ENCODE data around the gene IRF9.
A peak's percentile ranks its signal among the peaks of the same experiment; 100 is the strongest.

Gene IRF9

GRCh38 chr14:24178399-24179178 lies 17.5 kb downstream of the IRF9 start:
- DNase-seq = no peak

DNA sequence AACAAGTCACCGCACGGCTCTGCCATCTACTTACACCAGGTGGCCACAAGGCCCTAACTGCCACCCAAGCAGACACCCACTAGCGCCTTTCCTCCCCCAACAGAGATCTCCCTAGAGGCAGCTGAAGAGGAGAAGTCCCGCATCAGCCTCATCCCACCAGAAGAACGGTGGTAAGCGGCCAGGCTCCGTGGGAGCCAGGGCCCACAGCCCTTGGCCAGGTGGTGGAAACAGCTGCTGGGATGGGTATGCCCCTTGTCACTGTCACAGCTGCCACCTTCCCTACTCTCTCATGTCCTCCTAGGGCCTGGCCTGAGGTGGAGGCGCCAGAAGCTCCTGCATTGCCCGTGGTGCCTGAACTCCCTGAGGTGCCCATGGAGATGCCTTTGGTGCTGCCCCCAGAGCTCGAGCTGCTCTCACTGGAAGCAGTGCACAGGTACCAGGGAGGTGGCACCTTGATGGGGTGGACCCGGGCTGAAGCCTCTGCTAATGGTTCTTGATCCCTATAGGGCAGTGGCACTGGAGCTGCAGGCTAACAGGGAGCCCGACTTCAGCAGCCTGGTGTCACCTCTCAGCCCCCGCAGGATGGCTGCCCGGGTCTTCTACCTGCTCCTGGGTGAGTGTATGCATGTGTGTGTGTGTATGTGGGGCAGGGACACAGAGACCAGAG lies 18.4 kb downstream of the IRF9 start:
- DNase-seq = no peak

GRCh38 chr14:24179961-24180796 lies 19.1 kb downstream of the IRF9 start:
- no peak for DNase-seq

DNA sequence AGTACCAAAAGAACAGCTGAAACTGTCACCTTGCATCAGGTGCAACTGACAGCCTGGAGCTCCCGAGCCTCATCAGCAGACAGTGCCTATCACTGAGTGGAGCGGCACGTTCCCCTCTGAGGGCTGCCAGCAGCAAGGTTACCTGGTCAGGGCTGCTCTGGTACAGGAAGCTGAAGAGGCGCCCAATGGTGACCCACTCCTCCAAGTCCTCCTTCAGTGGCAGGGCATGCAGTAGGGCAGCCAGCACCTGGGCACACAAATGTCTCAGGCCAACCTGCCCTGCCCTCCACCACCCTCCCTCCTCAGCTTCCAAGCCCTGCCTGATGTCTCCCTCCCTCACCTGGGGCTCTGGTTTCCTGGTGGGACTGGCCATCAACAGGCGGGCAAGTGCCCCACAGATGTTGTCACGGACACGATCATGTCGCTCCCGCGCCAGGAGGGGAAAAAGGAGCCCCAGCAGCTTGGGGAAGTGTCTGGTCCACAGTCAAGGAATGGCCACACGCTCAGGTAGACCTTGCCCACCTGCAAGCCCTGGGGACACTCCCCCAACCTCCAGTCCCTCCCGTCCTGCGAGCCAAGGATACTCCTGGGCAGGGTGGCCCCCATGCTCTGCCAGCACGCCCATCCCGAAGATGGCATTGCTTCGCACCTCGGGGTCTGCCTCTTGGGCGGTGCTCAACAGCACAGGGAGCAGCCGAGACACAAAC lies 20.5 kb downstream of the IRF9 start:
- DNase-seq = no peak

DNA sequence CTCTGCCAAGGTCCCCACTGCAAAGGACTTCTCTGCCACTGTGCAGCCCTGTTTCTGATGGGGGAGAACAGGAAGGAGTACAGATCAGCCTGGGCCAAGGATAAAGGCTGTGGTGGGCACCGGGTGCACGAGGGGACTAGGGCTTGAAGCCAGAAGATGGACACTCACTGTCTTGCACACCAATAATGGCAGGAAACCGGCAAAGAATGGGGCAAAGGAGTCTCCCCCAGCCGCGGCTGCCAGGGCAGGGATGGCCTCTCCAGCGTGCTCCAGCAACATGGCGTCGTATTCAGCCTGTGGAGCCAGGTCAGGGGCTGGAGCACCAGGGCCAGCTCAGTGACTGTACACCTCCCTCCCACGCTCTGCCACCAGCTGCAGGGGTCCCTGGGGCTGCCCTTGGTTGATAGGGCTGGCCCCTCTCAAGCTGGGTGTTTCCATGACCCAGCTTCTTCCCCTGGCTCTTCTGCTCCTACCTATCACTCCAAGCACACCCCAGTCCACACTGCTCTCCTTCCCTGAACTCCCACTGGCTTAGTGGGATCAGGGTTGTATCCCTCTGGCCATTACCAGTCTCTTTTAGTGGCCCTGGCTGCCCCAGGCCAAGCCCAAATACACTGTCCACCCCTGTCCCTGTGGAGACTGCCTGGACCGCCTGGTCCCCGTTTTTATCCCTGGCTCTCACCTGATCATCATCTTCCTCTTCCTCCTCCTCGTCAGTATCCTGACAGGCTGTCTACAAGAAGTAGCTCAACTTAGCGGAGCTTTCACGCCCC lies 21.2 kb downstream of the IRF9 start:
- DNase-seq = no peak

- no peak for DNase-seq
Observed at GRCh38 chr14:24183014-24183481, 22.0 kb downstream of the IRF9 start.

DNA sequence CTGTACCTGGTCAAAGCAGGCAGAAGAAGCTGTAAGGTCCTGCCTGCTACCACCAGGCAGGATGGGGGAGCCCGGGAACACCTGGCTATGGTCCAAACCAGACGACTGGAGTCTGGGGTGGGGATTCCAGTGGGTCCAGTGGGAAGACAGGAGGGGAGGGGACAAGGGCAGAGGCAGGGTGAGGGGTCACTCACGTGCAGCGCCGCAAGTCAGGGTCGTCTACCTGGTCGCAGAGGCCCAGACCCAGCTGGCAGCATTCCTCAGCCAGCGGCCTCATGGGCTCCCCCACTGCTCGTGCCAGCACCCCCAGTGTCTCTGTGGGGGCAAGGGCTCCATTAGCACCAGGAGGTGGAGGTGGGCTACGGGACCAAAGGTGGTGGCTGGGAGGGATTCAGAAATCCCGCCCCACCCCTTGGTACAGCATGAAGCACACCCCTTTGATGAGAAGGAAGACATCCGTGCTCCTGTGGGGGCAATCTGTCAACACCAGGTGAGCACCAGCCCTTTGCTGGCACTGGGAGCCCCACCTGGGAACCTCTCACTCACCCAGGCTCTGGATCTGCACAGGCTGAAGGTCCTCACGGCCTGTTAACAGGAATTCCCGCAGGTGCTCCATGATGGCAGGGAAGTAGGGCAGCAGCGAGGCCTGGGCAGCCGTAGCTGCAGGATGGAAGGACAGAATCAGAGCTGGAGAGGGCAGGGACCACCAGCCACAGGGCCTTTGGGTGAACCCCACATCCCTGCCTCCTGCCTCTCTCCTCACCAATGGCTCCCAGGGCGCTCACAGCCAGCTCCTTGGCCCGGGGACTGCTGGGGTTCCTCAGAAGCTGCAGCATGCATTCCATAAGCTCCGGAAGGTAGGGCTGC lies 23.3 kb downstream of the IRF9 start:
- DNase-seq = no peak

GRCh38 chr14:24185026-24185425 lies 24.0 kb downstream of the IRF9 start:
- no peak for DNase-seq

- DNase-seq = no peak
Observed at GRCh38 chr14:24185741-24186140, 24.7 kb downstream of the IRF9 start.

DNA sequence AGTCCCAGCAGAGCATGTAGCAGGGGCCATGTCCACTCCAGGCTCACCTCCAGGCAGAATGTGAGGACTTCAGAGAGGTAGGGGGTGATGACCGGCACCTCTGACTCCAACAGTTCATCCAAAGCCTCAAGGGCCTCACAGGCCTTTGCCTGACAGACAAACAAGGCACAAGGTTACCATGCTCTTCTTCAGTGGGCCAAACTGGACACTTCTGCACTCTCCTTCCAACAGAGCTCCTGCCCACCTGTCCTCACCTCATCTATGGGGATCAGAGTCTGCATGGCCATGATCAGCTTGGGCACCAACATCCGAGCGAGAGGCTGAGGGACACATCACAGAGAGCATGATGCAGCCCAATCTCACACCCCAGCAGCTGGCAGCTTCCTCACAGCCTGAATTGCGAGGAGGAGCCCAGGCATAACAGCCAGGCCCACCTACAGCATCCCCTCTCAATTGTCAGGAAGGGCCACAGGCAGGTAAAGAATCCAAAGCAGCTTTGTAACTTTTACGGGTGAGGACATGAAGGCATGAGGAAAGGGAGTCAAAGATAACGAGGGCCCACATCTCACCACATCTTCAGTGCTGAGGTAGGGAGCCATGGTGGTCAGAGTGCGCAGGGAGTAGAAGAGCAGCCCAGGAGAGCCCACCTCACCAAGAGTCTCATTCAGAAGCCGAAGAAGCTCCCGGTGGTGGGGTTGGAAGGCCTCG lies 25.9 kb downstream of the IRF9 start:
- no peak for DNase-seq

- DNase-seq = no peak
Observed at GRCh38 chr14:24187539-24187915, 26.5 kb downstream of the IRF9 start.

DNA sequence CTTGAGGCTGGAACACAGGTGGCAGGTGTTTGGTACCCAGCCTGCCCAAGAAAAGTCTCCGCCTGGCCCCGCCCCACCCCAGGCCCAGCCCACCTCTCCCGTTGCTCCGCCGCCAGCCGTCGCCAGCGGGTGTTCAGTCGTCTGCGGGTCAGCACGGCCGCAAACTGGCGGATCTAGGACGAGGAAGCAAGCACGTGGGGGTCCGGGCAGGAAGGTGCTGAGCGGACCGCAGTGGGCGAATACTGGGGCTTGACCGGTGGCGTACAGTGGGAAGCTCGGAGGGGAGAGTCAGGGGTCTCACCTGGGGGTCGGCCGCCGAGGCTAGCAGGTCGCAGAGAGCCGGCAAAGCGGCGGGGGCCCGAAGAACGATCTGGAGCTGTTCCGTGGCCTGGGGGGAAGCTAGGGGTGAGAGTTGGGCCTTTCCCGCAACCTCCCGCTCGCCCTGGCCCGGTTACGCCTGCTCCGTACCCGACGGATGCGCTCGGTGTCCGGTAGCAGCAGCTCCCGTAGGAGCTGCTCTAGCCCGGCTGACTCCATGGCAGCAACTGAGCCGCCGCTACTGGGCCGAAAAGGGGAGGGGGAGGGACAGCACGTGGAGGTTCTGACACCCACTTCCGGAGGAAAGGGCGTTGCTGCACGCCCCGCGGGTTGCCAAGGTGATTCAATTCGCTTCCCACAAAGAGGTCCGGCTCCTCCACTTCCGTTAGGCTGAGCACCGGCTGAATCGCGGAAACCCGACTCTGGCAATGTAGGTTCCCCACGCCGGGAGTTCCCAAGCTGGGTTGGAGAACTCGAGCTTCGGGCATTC lies 27.4 kb downstream of the IRF9 start, which contains the start of gene IPO4:
Gene IPO4 (minus strand): TSS at position 566 of the 808 bp plus-strand sequence. CDS start 29 bp downstream, at position 537.
- DNase-seq = peak; percentile 95

- no peak for DNase-seq
Observed at GRCh38 chr14:24189059-24189375, 28.0 kb downstream of the IRF9 start.

DNA sequence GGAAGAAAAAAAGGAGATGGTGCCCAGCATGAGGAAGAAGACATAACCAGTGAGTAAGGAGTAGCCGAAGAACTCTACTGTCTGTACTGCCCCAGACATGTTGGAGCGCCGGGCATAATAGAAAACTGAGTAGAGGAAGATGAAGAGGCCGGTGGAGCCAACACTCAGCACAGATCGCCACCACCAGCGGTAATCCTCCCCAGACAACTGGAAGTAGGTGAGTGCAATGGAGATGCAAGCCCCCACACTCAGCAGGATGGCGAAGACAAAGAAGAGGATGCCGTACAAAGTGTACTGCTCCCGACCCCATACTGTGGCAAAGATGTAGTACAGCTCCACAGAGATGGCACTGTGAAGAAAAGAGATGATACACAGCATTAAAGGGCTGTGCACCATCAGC lies 28.4 kb downstream of the IRF9 start:
- DNase-seq = no peak

- no peak for DNase-seq
Observed at GRCh38 chr14:24190416-24190815, 29.4 kb downstream of the IRF9 start.

- no peak for DNase-seq
Observed at GRCh38 chr14:24192933-24193332, 31.9 kb downstream of the IRF9 start.

DNA sequence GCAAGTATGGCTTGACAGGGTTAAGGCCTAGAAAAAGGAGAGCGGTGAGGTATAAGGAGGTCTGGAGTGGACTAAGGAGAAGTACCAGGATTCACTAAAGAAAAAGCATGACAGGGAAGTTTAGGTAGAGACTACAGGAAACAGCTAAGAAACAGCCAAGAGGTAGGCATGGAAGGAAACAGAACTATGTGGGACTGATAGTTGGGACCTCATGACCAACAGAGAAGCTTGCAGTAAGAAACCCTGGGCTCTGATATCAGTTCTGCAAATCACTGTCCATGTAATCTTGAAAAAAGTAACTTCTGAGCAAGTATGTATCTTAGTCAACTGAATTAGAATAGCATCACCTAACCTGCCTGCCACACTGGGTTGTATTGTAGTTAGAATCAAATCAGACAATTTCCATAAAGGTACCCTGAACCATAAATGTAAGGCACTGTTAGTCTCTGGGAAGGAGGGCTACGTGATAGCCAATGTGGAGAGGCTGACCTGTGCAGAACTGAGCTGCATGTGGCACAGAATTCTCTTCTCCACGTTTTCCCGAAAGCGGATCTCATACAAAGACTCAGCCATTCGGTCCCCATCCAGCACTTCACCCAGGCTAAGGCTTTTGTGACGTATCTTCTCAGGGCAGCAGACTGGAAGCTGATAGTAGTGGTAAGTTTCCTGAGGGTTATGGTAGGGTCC lies 33.3 kb downstream of the IRF9 start:
- DNase-seq = no peak

DNA sequence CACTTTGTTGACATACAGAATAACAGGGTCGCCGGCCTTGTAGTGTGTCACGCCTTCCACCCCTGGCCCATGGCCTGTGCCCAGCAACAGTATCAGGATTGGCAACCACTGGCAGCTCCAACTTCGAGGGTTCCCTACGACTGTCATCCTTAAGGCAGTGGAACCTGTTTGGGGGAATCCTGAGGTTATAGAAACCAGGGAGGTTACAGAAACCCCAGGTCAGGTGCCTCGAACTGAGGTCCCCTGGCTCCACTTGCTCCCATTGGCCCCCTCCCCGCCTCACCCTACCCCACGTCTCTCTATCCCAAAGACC lies 33.8 kb downstream of the IRF9 start:
- no peak for DNase-seq

All from NCI-H524 treated with DMSO at 0.1 percent for 48 hours (cell line).